ENCODE results near the gene KRTAP10-4.
A peak's percentile ranks its signal among the peaks of the same experiment; 100 is the strongest.

The KRTAP10-4 gene

DNA sequence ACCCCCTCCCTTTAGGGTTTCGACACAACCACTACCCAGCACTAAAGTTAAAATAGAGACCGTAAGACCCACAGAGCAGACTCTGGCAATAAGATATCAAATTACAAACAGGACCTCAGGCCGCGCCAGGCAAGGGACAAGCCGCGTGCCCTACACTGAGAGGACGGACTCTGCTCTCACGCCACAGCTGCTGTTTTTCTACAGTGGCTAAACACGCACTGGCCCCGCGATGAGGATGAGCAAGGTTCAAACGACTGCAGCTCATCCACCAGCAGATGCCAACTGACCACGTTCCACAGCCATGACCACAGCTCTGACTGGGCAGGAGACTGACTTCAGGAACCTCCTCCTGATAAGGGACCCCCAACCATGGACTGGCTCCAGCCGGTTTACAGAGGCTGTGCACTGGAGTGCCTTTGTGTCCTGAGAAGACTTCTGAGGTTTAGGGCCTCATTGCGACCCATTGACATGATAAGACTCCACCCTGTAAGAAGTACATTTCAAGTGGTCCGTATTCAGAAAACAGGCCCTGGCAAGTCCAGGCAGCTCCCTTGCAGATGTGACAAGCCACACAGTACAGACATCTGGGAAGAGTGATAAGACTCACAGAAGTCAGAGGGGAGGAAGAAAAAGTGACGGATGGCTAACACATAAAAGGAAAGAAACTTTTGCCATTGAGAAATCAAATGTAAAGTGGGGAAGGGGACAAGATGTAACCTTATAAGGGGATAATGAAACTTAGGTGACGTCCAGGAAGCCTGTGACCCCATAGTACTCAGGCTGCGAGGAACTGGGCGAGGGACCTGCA, 20.3 kb downstream of the KRTAP10-4 start:
- WGBS, 2 donors (ENCODE audit: extremely low coverage in 2 of 2, insufficient read length in 2 of 2, insufficient replicate concordance in 1 of 2): no CpG with 5 or more reads among the region's 20 CpGs
- Histone ChIP-seq H2AFZ (ENCODE audit: low read length) (peak overlapping the region; percentile 58), H2BK15ac (ENCODE audit: low read length) (peak overlapping the region; percentile 87), H3K9ac (ENCODE audit: low read depth, low read length, poor library complexity) (no peak overlapping the region), H3K4me1 (ENCODE audit: control insufficient read depth in 2 of 2, insufficient read depth in 1 of 2, low read depth in 1 of 2, low read length in 2 of 2) (peaks cover 3 to 7% of the 10 kb centered on the region in 2 donors), H3K23ac (ENCODE audit: low read depth, low read length, poor library complexity) (no peak overlapping the region), H3K4ac (ENCODE audit: low read length) (no peak overlapping the region), H3K27me3 (ENCODE audit: control insufficient read depth in 3 of 3, insufficient read depth in 3 of 3, low read depth in 1 of 3, low read length in 3 of 3) (no peaks in the 10 kb centered on the region), H4K8ac (ENCODE audit: low read depth, low read length) (no peak overlapping the region), H2AK5ac (ENCODE audit: low read depth, low read length) (no peak overlapping the region), H3K4me3 (ENCODE audit: low read length in 2 of 2) (no peak overlapping the region), H2BK12ac (ENCODE audit: low read length) (no peak overlapping the region), H3K36me3 (replicated peaks in 1 of 2; ENCODE audit: control insufficient read depth in 2 of 2, insufficient read depth in 2 of 2, low read length in 2 of 2) (no peaks in the 10 kb centered on the region), H3K14ac (ENCODE audit: low read length) (no peak overlapping the region), H3K79me1 (ENCODE audit: low read depth, low read length) (peaks cover 3% of the 10 kb centered on the region), H3K9me3 (replicated peaks in 1 of 2; ENCODE audit: control insufficient read depth in 2 of 2, insufficient read depth in 1 of 2, low read depth in 1 of 2, low read length in 2 of 2) (peaks cover 0 to 3% of the 10 kb centered on the region in 2 donors), H3K27ac (replicated peaks; ENCODE audit: low read length) (no peak overlapping the region), H2BK120ac (ENCODE audit: low read depth, low read length) (peak overlapping the region; percentile 21), H2BK5ac (ENCODE audit: low read length) (peak overlapping the region; percentile 75), H3K18ac (ENCODE audit: low read length) (peak overlapping the region; percentile 20), H4K91ac (ENCODE audit: low read depth, low read length, poor library complexity) (no peak overlapping the region), H3K4me2 (ENCODE audit: insufficient read depth, low read length, poor library complexity, severe bottlenecking) (no peak overlapping the region)
- no peak for DNase-seq (ENCODE audit: low spot score)

- Histone ChIP-seq H3K4me3 (ENCODE audit: low read length in 2 of 2) (no peak overlapping the region), H3K4me2 (ENCODE audit: insufficient read depth, low read length, poor library complexity, severe bottlenecking) (no peak overlapping the region), H4K8ac (ENCODE audit: low read depth, low read length) (no peak overlapping the region), H2AK5ac (ENCODE audit: low read depth, low read length) (peak overlapping the region; percentile 3), H2BK15ac (ENCODE audit: low read length) (no peak overlapping the region), H2AFZ (ENCODE audit: low read length) (peak overlapping the region; percentile 58), H3K23ac (ENCODE audit: low read depth, low read length, poor library complexity) (no peak overlapping the region), H3K36me3 (replicated peaks in 1 of 2; ENCODE audit: control insufficient read depth in 2 of 2, insufficient read depth in 2 of 2, low read length in 2 of 2) (no peaks in the 10 kb centered on the region), H4K91ac (ENCODE audit: low read depth, low read length, poor library complexity) (no peak overlapping the region), H2BK120ac (ENCODE audit: low read depth, low read length) (no peak overlapping the region), H3K18ac (ENCODE audit: low read length) (no peak overlapping the region), H3K27me3 (ENCODE audit: control insufficient read depth in 3 of 3, insufficient read depth in 3 of 3, low read depth in 1 of 3, low read length in 3 of 3) (no peaks in the 10 kb centered on the region), H3K14ac (ENCODE audit: low read length) (no peak overlapping the region), H2BK12ac (ENCODE audit: low read length) (no peak overlapping the region), H3K27ac (replicated peaks; ENCODE audit: low read length) (no peak overlapping the region), H2BK5ac (ENCODE audit: low read length) (no peak overlapping the region), H3K9me3 (replicated peaks in 1 of 2; ENCODE audit: control insufficient read depth in 2 of 2, insufficient read depth in 1 of 2, low read depth in 1 of 2, low read length in 2 of 2) (peaks cover 2 to 3% of the 10 kb centered on the region in 2 donors), H3K79me1 (ENCODE audit: low read depth, low read length) (peaks cover 2% of the 10 kb centered on the region), H3K4me1 (ENCODE audit: control insufficient read depth in 2 of 2, insufficient read depth in 1 of 2, low read depth in 1 of 2, low read length in 2 of 2) (peaks cover 3 to 7% of the 10 kb centered on the region in 2 donors), H3K9ac (ENCODE audit: low read depth, low read length, poor library complexity) (no peak overlapping the region), H3K4ac (ENCODE audit: low read length) (no peak overlapping the region)
- DNase-seq (ENCODE audit: low spot score): no peak
- WGBS, 2 donors (ENCODE audit: extremely low coverage in 2 of 2, insufficient read length in 2 of 2, insufficient replicate concordance in 1 of 2): no CpG with 5 or more reads among the region's 12 CpGs
Observed at GRCh38 chr21:44594406-44594916, 20.9 kb downstream of the KRTAP10-4 start.

- Histone ChIP-seq H2BK120ac (ENCODE audit: low read depth, low read length) (peak overlapping the region; percentile 38), H4K91ac (ENCODE audit: low read depth, low read length, poor library complexity) (no peak overlapping the region), H3K4me1 (ENCODE audit: control insufficient read depth in 2 of 2, insufficient read depth in 1 of 2, low read depth in 1 of 2, low read length in 2 of 2) (peaks cover 4 to 7% of the 10 kb centered on the region in 2 donors)
Observed at GRCh38 chr21:44595524-44595923, 22.0 kb downstream of the KRTAP10-4 start.

DNA sequence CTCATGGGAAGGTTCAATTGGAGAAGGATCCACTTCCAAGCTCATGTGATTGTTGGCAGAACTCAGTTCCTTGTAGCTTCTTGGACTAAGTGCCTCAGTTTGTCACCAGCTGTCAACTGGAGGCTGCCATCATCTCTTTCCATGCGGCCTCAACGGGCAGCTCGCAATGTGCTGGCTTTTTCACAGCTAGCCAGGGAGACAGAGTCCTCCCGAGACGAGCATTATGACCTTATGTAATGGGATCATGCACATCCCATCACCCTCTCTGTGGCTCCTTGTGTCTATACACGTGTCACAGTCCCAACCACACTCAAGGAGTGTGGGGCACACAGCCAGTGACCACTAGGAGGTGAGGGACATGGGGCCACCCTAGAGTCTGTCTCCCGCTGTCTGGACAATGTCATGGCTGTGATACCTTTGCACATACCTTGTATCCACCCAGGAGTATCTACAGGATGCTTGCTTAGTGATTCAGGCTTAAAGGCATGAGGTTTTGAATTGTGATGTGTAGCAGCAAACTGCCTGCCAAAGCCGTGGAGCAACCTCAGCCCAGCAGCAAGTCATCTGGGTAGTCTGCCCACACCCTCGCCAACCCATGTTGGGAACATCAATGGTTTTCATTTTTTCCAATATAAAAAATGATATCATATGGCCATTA, 22.7 kb downstream of the KRTAP10-4 start:
- Histone ChIP-seq H2BK12ac (ENCODE audit: low read length) (peak overlapping the region; percentile 18), H3K27me3 (ENCODE audit: control insufficient read depth in 3 of 3, insufficient read depth in 3 of 3, low read depth in 1 of 3, low read length in 3 of 3) (no peaks in the 10 kb centered on the region), H3K18ac (ENCODE audit: low read length) (peak overlapping the region; percentile 81), H3K23ac (ENCODE audit: low read depth, low read length, poor library complexity) (peak overlapping the region; percentile 56), H3K27ac (replicated peaks; ENCODE audit: low read length) (no peak overlapping the region), H2BK120ac (ENCODE audit: low read depth, low read length) (peak overlapping the region; percentile 38), H4K91ac (ENCODE audit: low read depth, low read length, poor library complexity) (peak overlapping the region; percentile 85), H2BK15ac (ENCODE audit: low read length) (peak overlapping the region; percentile 23), H3K4ac (ENCODE audit: low read length) (no peak overlapping the region), H3K79me1 (ENCODE audit: low read depth, low read length) (no peaks in the 10 kb centered on the region), H4K8ac (ENCODE audit: low read depth, low read length) (no peak overlapping the region), H3K9me3 (replicated peaks in 1 of 2; ENCODE audit: control insufficient read depth in 2 of 2, insufficient read depth in 1 of 2, low read depth in 1 of 2, low read length in 2 of 2) (peaks cover 2 to 4% of the 10 kb centered on the region in 2 donors), H2AK5ac (ENCODE audit: low read depth, low read length) (peak overlapping the region; percentile 23), H3K4me3 (ENCODE audit: low read length in 2 of 2) (no peak overlapping the region), H3K4me1 (ENCODE audit: control insufficient read depth in 2 of 2, insufficient read depth in 1 of 2, low read depth in 1 of 2, low read length in 2 of 2) (peaks cover 4 to 7% of the 10 kb centered on the region in 2 donors), H2AFZ (ENCODE audit: low read length) (no peak overlapping the region), H3K4me2 (ENCODE audit: insufficient read depth, low read length, poor library complexity, severe bottlenecking) (no peak overlapping the region), H3K14ac (ENCODE audit: low read length) (no peak overlapping the region), H2BK5ac (ENCODE audit: low read length) (no peak overlapping the region), H3K36me3 (replicated peaks in 1 of 2; ENCODE audit: control insufficient read depth in 2 of 2, insufficient read depth in 2 of 2, low read length in 2 of 2) (no peaks in the 10 kb centered on the region), H3K9ac (ENCODE audit: low read depth, low read length, poor library complexity) (no peak overlapping the region)
- WGBS, 2 donors (ENCODE audit: extremely low coverage in 2 of 2, insufficient read length in 2 of 2, insufficient replicate concordance in 1 of 2): no CpG with 5 or more reads among the region's 9 CpGs
- no peak for DNase-seq (ENCODE audit: low spot score)

More at GRCh38 chr21:44595524-44595923, 22.0 kb downstream of the KRTAP10-4 start:
- Histone ChIP-seq H4K8ac (ENCODE audit: low read depth, low read length) (no peak overlapping the region), H3K27me3 (ENCODE audit: control insufficient read depth in 3 of 3, insufficient read depth in 3 of 3, low read depth in 1 of 3, low read length in 3 of 3) (no peaks in the 10 kb centered on the region), H3K36me3 (replicated peaks in 1 of 2; ENCODE audit: control insufficient read depth in 2 of 2, insufficient read depth in 2 of 2, low read length in 2 of 2) (no peaks in the 10 kb centered on the region), H3K4ac (ENCODE audit: low read length) (no peak overlapping the region), H3K27ac (replicated peaks; ENCODE audit: low read length) (no peak overlapping the region), H2AFZ (ENCODE audit: low read length) (no peak overlapping the region), H3K14ac (ENCODE audit: low read length) (no peak overlapping the region), H2AK5ac (ENCODE audit: low read depth, low read length) (no peak overlapping the region), H2BK5ac (ENCODE audit: low read length) (no peak overlapping the region), H3K18ac (ENCODE audit: low read length) (peak overlapping the region; percentile 69), H3K9ac (ENCODE audit: low read depth, low read length, poor library complexity) (no peak overlapping the region), H3K79me1 (ENCODE audit: low read depth, low read length) (no peaks in the 10 kb centered on the region), H2BK12ac (ENCODE audit: low read length) (no peak overlapping the region), H2BK15ac (ENCODE audit: low read length) (no peak overlapping the region), H3K23ac (ENCODE audit: low read depth, low read length, poor library complexity) (no peak overlapping the region), H3K4me3 (ENCODE audit: low read length in 2 of 2) (no peak overlapping the region), H3K9me3 (replicated peaks in 1 of 2; ENCODE audit: control insufficient read depth in 2 of 2, insufficient read depth in 1 of 2, low read depth in 1 of 2, low read length in 2 of 2) (peaks cover 2 to 4% of the 10 kb centered on the region in 2 donors), H3K4me2 (ENCODE audit: insufficient read depth, low read length, poor library complexity, severe bottlenecking) (no peak overlapping the region)
- no CpG with 5 or more reads among the region's 6 CpGs for WGBS, 2 donors (ENCODE audit: extremely low coverage in 2 of 2, insufficient read length in 2 of 2, insufficient replicate concordance in 1 of 2)
- no peak for DNase-seq (ENCODE audit: low spot score)

All from neuronal stem cell (in vitro differentiated cells).